ENCODE data around the gene GRIA4. TPM values are rescaled to one million over a fixed set of nuclear protein-coding genes. Genes with fewer than 3 reads are reported as not detected.

Gene GRIA4
- total RNA-seq, 1 donor from 2014 or later: 0.27 TPM

GRCh38 chr11:105811242-105811641, 201.4 kb downstream of the GRIA4 start:
- H3K27me3 Mint-ChIP-seq (ENCODE audit: low read depth, unreplicated experiment): no peaks in the 10 kb centered on the region
- Histone ChIP-seq H3K4me3 (ENCODE audit: insufficient read depth, low read depth, low read length) (no peak overlapping the region), H3K36me3 (ENCODE audit: insufficient read depth, low read length) (no peaks in the 10 kb centered on the region), H4K20me1 (ENCODE audit: insufficient read depth, low read length) (no peaks in the 10 kb centered on the region), H3K27ac (ENCODE audit: low read depth, low read length) (no peak overlapping the region), H3K9ac (ENCODE audit: low read length) (no peak overlapping the region), H3K27me3 (ENCODE audit: insufficient read depth, low read length) (no peaks in the 10 kb centered on the region), H2AFZ (ENCODE audit: low read depth, low read length) (no peak overlapping the region), H3K9me3 (ENCODE audit: insufficient read depth, low read depth, low read length) (no peaks in the 10 kb centered on the region), H3K4me2 (ENCODE audit: low read length) (no peak overlapping the region), H3K4me1 (ENCODE audit: insufficient read depth, low read length) (no peaks in the 10 kb centered on the region), H3K79me2 (ENCODE audit: insufficient read depth, low read length) (no peaks in the 10 kb centered on the region)
- H3K27ac Mint-ChIP-seq (ENCODE audit: unreplicated experiment): no peak overlapping the region
- DNase-seq (ENCODE audit: low read depth): no peak
- no peak overlapping the region for H3K4me3 Mint-ChIP-seq (ENCODE audit: unreplicated experiment)
- no peaks in the 10 kb centered on the region for H3K4me1 Mint-ChIP-seq (ENCODE audit: low read depth, unreplicated experiment)
- H3K36me3 Mint-ChIP-seq (ENCODE audit: low read depth, unreplicated experiment): no peaks in the 10 kb centered on the region
- H3K9me3 Mint-ChIP-seq (ENCODE audit: unreplicated experiment): no peaks in the 10 kb centered on the region
- no peak for FAIRE-seq
- TF ChIP-seq EZH2 (IDR thresholded peaks at IDR 0.05; ENCODE audit: insufficient read depth, low read length): no peak
- TF ChIP-seq CTCF (IDR thresholded peaks at IDR 0.05; ENCODE audit: insufficient read depth, low read depth, low read length): no peak

GRCh38 chr11:105821372-105821771, 211.5 kb downstream of the GRIA4 start:
- no peak for FAIRE-seq
- H3K27ac ChIP-seq (ENCODE audit: low read depth, low read length): no peak overlapping the region

More at GRCh38 chr11:105821372-105821771, 211.5 kb downstream of the GRIA4 start:
- H3K27me3 ChIP-seq (ENCODE audit: insufficient read depth, low read length): no peaks in the 10 kb centered on the region
- DNase-seq (ENCODE audit: low read depth): no peak
- no peak for TF ChIP-seq CTCF (IDR thresholded peaks at IDR 0.05; ENCODE audit: insufficient read depth, low read depth, low read length)
- TF ChIP-seq EZH2 (IDR thresholded peaks at IDR 0.05; ENCODE audit: insufficient read depth, low read length): no peak
- H3K4me2 ChIP-seq (ENCODE audit: low read length): no peak overlapping the region
- Mint-ChIP-seq H3K36me3 (ENCODE audit: low read depth, unreplicated experiment) (no peaks in the 10 kb centered on the region), H3K27ac (ENCODE audit: unreplicated experiment) (no peak overlapping the region), H3K27me3 (ENCODE audit: low read depth, unreplicated experiment) (no peaks in the 10 kb centered on the region), H3K4me3 (ENCODE audit: unreplicated experiment) (no peak overlapping the region), H3K4me1 (ENCODE audit: low read depth, unreplicated experiment) (no peaks in the 10 kb centered on the region), H3K9me3 (ENCODE audit: unreplicated experiment) (no peaks in the 10 kb centered on the region)
- no peak overlapping the region for H2AFZ ChIP-seq (ENCODE audit: low read depth, low read length)
- H3K4me1 ChIP-seq (ENCODE audit: insufficient read depth, low read length): no peaks in the 10 kb centered on the region
- H3K36me3 ChIP-seq (ENCODE audit: insufficient read depth, low read length): no peaks in the 10 kb centered on the region
- H3K9me3 ChIP-seq (ENCODE audit: insufficient read depth, low read depth, low read length): no peaks in the 10 kb centered on the region
- H3K9ac ChIP-seq (ENCODE audit: low read length): no peak overlapping the region
- no peaks in the 10 kb centered on the region for H4K20me1 ChIP-seq (ENCODE audit: insufficient read depth, low read length)
- no peaks in the 10 kb centered on the region for H3K79me2 ChIP-seq (ENCODE audit: insufficient read depth, low read length)
- H3K4me3 ChIP-seq (ENCODE audit: insufficient read depth, low read depth, low read length): no peak overlapping the region
